ENCODE results near the gene HAUS3. TPM values are rescaled to one million over a fixed set of nuclear protein-coding genes. Genes with fewer than 3 reads are reported as not detected.

The HAUS3 gene
- polyA plus RNA-seq, 3 donors: 4.6 to 5.8 (median 5.7) TPM

GRCh38 chr4:2256156-2256731, 14.3 kb upstream of the HAUS3 start:
- 35 to 51% (median 43%) methylated on average over 7 to 8 of the region's 8 CpGs for WGBS, 3 donors
- no peak overlapping the region for H3K27ac ChIP-seq (ENCODE audit: low read depth, low read length)

- no peak overlapping the region for H3K27ac ChIP-seq (ENCODE audit: low read depth, low read length)
- WGBS, 3 donors: 39 to 49% (median 48%) methylated on average over 15 to 18 of the region's 18 CpGs
Measured at GRCh38 chr4:2255501-2256155, 13.7 kb upstream of the HAUS3 start.

- 83 to 87% (median 86%) methylated on average over 31 to 32 of the region's 32 CpGs for WGBS, 3 donors
- H3K27ac ChIP-seq (ENCODE audit: low read depth, low read length): no peak overlapping the region
Measured at GRCh38 chr4:2254665-2255500, 13.0 kb upstream of the HAUS3 start.

GRCh38 chr4:2253160-2254084, 11.5 kb upstream of the HAUS3 start:
- 82 to 86% (median 82%) methylated on average over 32 of the region's 32 CpGs for WGBS, 3 donors
- H3K27ac ChIP-seq (ENCODE audit: low read depth, low read length): no peak overlapping the region

GRCh38 chr4:2252530-2253091, 10.7 kb upstream of the HAUS3 start:
- H3K27ac ChIP-seq (ENCODE audit: low read depth, low read length): no peak overlapping the region
- 80 to 87% (median 86%) methylated on average over 9 to 12 of the region's 12 CpGs for WGBS, 3 donors

GRCh38 chr4:2251795-2252529, 10.0 kb upstream of the HAUS3 start:
- H3K27ac ChIP-seq (ENCODE audit: low read depth, low read length): no peak overlapping the region
- WGBS, 3 donors: 93 to 94% (median 93%) methylated on average over 15 to 16 of the region's 16 CpGs

- 91 to 93% (median 93%) methylated on average over 25 of the region's 25 CpGs for WGBS, 3 donors
Measured at GRCh38 chr4:2251073-2251794, 9.3 kb upstream of the HAUS3 start.

GRCh38 chr4:2250357-2251072, 8.6 kb upstream of the HAUS3 start:
- 92 to 96% (median 93%) methylated on average over 29 to 30 of the region's 30 CpGs for WGBS, 3 donors

More at GRCh38 chr4:2251073-2251794, 9.3 kb upstream of the HAUS3 start:
- H3K27ac ChIP-seq (ENCODE audit: low read depth, low read length): no peak overlapping the region

GRCh38 chr4:2249526-2250356, 7.8 kb upstream of the HAUS3 start:
- WGBS, 3 donors: 87 to 89% (median 88%) methylated on average over 26 of the region's 26 CpGs
- H3K27ac ChIP-seq (ENCODE audit: low read depth, low read length): no peak overlapping the region

More at GRCh38 chr4:2250357-2251072, 8.6 kb upstream of the HAUS3 start:
- no peak overlapping the region for H3K27ac ChIP-seq (ENCODE audit: low read depth, low read length)

- WGBS, 3 donors: 76 to 79% (median 77%) methylated on average over 9 to 10 of the region's 10 CpGs
Measured at GRCh38 chr4:2248821-2249261, 6.9 kb upstream of the HAUS3 start.

GRCh38 chr4:2248044-2248780, 6.3 kb upstream of the HAUS3 start:
- WGBS, 3 donors: 81 to 87% (median 82%) methylated on average over 21 of the region's 21 CpGs
- H3K27ac ChIP-seq (ENCODE audit: low read depth, low read length): no peak overlapping the region

More at GRCh38 chr4:2248821-2249261, 6.9 kb upstream of the HAUS3 start:
- no peak overlapping the region for H3K27ac ChIP-seq (ENCODE audit: low read depth, low read length)

GRCh38 chr4:2247128-2248043, 5.5 kb upstream of the HAUS3 start:
- H3K27ac ChIP-seq (ENCODE audit: low read depth, low read length): no peak overlapping the region
- WGBS, 3 donors: 81 to 94% (median 90%) methylated on average over 38 to 42 of the region's 42 CpGs

- 91% methylated on average over 19 of the region's 19 CpGs for WGBS, 3 donors
- H3K27ac ChIP-seq (ENCODE audit: low read depth, low read length): no peak overlapping the region
Measured at GRCh38 chr4:2246384-2247127, 4.6 kb upstream of the HAUS3 start.
